ENCODE measurements around the gene RGPD3.
"Not testable (repeated sequence)": the region's sequence is repeated elsewhere in the genome, so short reads cannot be mapped to it uniquely, and the experiment has no call there.

The RGPD3 gene

DNA sequence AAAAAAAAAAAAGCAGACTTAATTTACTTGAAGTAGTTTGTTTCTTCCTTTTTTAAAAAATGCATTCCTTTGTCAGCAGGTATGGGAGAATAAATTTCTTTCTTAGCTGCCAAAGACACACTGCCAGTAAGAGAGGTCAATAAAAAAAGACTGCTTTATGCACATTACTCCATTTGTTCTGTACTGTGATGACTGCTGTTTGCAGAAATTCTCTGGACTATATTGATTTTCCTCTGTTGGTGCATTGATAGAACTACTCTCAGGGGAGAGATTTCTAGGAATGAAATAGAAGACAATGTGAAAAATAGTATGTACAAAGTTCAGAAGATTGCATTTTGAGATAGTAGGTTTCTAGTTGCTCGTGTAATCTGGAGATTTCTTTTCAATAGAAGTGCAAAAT is 11.3 kb upstream of the RGPD3 start:
- DNase-seq = not testable (repeated sequence)

DNA sequence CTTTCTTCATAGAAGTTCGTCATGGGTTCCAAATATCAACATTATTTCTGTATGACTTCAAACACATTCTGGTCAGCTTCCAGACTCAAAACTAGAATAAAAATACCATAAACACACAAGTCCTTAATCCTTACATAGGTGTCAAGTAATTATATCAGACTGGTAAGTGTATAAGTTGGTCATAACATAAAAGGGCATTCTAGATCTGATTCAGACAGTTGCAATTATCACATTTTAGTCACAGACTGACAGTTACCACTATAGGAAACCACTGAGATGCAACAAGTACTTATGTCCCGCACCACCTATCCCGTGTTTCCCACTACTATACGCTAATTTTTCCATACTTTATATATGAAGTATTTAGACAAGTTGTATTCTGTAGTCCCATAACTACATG is 9.4 kb upstream of the RGPD3 start:
- not testable (repeated sequence) for DNase-seq

DNA sequence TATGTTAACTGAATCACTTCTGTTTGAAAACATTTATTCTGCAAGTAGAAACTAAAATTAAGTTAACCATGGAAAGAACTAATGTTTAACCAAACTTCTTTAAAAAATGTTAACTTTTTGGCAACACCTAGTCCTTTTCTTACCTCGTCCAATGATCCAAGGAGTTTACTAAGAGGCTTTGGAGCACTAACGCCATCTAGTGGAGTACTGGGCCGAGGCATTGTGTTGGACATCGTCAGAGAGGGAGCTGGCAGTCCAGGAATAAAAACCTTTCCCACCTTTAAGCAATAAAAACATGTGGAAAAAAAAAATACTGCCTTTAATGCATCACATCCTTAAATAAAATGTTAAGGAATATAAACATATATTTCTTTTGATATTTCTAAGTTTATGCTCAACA is 2.4 kb upstream of the RGPD3 start:
- DNase-seq = not testable (repeated sequence)

DNA sequence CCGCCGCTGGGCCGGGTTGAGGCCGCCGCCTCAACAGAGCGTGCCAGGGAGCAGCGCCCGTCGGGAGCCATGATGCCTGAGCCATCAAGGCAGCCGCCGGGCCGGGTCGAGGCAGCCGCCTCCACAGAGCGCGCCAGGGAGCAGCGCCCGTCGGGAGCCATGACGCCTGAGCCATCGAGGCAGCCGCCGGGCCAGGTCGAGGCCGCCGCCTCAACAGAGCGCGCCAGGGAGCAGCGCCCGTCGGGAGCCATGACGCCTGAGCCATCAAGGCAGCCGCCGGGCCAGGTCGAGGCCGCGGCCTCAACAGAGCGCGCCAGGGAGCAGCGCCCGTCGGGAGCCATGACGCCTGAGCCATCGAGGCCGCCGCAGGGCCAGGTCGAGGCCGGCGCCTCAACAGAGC is 697 bp downstream of the RGPD3 start:
- not testable (repeated sequence) for DNase-seq

DNA sequence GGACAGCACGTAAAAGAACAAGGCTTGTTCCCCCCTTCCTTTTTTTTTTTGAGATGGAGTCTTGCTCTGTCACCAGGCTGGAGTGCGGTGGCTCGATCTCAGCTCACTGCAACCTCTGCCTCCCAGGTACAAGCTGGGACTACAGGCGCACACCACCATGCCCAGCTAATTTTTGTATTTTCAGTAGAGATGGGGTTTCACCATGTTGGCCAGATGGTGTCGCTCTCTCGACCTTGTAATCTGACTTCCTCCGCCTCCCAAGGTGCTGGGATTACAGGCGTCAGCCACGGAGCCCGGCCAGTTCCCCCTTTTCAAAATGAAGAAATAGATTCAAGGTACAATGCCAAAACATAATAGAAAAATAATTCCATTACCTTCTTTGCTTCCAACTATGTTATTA is 6.3 kb downstream of the RGPD3 start:
- not testable (repeated sequence) for DNase-seq

DNA sequence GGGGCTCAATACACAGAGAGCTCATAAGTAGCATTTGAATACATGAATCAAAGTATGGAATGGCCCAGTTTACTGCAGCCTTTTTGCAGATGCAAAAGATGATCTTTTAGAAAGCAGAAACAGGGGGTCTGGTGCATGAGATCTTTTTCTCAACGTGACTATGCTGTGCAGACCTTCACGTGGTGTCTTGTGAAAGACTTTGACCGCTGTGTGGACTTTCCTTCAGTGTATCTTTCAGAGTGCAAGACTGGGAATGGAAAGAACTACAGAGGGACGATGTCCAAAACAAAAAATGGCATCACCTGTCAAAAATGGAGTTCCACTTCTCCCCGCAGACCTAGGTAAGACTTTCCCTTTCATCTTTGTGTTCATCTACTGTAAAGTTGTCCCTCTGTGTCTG is 77.5 kb downstream of the RGPD3 start:
- DNase-seq = not testable (repeated sequence)

DNA sequence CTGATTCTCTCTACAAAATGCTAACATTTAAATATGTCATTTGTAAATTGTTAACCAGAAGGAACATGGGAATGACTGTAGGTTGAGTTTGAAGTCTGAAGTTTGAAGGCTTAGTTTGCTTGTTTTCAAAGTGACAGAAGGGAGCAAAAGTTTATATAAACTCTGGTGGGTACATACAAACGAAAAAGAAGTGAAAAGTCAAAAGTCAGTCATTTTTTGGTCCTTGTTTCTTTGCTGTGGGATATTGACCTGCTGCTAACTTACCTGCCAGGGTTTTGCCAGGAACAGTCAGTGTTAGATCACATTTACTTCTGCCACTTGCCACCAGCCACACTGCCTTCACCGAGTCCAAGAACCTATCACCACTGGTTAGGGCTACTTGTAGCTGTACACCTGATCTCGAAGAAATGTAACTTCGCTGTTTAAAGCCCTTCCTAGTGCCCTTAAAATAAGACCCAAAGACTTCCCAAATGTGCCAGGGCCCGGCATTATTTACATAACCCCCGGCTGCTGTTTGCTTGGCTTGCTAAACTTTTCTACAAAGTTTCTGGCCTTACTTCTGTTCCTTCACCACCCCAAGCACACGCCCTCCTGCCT is 79.3 kb downstream of the RGPD3 start:
- not testable (repeated sequence) for DNase-seq

DNA sequence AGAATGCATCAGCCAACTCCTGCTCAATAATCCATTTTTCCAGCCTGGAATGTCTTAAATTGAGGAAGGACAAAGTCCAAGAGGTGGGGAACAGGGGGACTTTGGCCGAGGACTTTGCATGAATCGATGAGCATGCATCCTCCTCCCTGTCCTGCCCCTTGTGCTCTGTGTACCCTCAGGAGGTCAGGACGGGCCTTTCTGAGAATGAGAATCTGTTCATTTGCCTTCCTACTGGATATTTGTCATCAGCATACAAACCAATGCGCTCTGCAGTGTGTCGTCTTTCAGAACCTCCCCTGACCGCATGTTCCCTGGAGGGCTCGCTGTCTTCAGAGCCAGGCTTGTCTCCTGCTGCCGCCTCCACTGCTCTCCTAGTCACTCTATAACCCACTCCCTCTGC is 83.7 kb downstream of the RGPD3 start:
- not testable (repeated sequence) for DNase-seq

DNA sequence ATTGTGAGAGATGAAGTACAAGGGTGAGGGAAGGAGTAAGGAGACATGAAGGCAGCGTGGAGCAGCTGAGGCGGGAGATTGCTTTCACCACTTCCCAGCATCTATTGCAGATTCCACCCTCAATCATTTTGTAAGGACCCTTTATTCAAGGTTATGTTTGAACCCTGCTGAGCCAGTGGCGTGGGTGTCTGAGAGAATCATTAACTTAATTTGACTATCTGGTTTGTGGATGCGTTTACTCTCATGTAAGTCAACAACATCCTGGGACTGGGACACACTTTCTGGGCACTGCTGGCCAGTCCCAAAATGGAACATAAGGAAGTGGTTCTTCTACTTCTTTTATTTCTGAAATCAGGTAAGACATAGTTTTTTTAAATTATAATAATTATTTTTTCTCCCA is 86.3 kb downstream of the RGPD3 start:
- not testable (repeated sequence) for DNase-seq

DNA sequence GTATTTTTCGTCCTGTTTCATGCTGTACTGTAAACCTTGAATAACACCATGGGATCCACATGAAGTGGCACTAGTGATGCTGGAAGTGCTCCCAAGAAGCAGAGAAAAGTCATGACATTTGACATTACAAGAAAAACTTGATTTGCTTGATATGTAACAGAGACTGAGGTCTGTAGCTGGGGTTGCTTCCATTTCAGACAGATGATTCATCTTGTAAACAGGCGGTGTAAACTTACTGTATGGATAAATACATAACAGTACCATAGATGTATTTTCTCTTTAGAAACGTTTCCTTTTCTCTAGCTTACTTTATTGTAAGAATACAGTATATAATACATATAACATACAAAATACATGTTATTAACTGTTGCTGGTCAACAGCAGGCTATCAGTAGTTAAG is 88.6 kb downstream of the RGPD3 start:
- not testable (repeated sequence) for DNase-seq

DNA sequence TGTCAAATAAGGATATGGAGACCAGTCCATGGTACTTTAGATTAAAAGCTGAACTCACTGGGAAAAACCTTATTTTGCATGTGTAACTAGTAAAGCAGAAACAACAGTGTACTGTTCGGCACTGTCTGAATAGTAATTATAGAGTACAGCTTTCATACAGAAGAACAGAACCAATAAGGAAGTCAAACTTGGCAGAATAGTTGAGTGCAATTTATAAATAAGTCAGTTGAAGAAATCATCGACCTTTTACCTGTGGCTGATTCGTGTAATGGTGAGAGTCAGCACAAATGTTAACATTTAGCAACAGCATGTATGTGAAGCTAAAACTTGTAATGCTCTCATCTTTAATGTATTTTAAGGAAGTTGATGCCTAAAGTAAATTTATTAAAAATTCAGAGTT is 99.0 kb downstream of the RGPD3 start:
- not testable (repeated sequence) for DNase-seq

DNA sequence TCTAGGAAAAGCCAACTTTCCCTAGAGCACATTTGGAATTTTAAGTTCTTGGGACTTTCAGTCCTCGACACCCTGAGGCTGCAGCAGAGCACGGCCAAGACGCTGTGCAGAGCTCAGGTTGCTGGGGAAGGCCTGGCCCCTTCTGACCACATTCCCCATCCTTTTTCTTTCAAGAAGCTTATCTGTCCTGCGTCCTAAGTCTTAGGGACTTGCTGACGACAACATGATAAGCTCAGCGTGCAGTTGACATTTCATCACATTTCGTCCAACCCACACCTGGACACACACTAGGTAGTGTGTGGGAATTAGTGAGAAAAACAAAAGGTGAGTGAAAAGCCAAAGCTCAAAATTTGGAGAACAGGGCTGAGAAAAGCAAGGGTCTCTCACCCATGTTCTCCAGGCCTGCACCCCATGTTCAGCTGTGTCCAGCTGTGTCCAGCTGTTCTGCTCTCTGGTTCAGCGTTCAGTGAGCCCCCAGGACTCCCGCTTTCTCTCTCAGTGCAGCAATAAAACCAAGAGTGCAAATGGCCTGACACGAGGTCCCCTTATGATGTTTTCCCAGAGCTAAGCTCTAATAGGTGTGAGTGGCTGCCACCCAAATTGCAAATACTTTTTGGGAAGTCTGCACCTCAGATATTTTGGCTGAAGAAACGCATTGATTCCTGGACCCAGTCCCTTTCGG is 101.9 kb downstream of the RGPD3 start:
- no peak for DNase-seq

DNA sequence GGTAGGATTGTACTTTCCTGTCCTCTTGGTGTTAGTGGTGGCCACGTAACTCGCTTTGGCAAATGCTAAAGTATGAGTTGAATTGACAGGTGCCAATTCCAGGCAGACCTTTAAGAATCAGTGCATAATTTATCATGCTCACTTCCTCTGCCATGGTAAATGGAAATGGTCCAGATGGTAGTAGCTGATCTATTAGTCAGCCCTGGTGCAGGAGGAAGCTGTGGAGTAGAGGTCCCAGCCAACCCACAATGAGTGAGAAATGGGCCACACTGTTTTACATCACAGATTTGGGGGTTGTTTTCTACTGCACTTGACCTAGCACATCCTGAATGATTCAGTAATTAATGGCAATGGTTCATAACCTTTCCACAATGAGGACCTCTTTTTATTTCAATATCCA is 104.4 kb downstream of the RGPD3 start:
- no peak for DNase-seq

DNA sequence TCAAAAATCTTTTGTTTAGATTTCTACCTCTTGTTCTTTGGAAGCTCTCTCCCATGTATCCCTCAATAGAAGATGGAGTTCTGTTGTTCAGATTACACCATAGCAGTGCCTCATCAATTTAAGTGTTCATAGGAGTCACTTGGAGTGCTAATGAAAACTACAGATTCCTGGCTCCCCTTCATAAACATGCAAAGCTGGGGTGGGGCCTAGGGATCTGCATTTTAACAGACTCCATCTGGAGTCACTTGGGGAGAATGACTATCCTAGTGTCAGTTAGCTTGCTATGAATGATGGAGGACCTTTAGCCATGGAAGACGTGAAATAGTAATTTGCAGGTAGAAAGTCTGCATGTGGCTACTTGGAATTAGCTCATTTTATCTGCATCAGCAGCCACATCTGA is 105.4 kb downstream of the RGPD3 start:
- no peak for DNase-seq

DNA sequence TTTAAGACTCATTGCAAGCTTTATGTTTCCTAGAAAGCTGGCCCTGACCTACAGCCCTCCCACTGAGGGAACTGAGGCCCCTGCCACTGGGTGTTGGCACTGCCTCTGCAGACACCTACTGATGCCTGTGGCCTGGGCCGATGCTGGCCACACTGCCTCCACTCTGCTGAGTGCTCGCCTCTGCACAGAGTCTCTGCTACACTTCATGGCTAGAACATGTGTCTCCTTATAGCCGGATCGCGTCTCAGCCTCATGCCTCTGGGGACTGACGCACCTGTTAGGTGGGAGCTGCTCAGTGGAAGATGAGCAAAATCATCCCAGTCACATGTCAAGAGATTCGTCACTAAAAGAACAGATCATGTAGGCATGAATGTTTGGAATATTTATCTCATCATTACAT is 108.7 kb downstream of the RGPD3 start:
- peak; percentile 14 for DNase-seq

DNA sequence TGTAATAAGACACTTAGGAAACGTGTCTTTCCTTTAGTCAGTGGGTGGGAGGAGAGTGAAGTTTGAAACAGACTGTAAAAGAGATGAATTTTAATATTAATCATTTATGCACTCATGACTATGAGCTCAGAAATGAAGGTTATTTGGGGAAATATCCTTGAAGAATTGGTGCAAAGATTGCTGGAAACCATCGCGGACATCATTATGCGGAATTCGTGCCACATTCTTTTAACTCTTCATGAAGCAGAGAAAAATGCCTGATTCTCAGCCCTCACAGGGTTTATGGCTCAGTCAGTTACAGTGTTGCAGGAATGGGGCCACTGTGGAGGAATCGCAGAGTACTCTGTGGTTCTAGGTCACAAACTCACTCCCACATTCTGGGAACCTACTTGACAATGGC is 109.7 kb downstream of the RGPD3 start:
- no peak for DNase-seq

DNA sequence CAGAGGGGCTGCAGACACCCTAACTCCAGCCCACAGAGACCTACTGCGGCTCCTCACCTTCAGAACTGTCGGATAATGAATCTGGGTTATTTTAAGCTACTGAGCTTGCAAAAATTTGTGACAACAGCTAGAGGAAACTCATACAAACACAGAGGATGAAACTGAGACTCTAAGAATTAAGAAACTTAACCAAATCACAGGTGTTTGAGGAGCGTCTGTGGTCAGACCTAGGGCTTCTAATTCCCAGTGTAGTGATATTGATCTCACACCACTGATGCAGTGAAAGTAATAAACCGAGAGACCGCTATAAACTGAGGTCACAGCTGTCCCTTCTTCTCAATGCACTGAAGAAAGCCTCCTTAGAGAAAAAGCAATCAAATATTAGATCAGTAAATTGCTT is 110.1 kb downstream of the RGPD3 start:
- no peak for DNase-seq

DNA sequence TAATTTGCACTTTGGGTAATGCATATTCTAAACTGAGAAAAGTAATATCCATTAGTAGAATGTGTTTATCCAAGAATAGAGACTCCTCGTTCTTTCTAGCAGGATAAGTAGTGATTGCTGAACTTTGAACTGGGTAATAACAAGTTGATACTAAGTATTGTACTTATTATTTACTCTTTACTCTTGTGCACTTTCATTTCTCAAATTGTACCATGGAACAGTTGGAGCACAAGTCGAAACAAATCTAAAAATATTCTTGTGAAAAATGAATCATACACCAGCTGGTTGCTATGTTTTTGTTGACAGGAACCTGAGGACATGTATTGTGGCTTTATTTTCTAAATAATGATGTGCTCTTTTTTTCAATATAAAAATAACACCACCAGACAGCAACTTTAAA is 111.9 kb downstream of the RGPD3 start:
- no peak for DNase-seq

DNA sequence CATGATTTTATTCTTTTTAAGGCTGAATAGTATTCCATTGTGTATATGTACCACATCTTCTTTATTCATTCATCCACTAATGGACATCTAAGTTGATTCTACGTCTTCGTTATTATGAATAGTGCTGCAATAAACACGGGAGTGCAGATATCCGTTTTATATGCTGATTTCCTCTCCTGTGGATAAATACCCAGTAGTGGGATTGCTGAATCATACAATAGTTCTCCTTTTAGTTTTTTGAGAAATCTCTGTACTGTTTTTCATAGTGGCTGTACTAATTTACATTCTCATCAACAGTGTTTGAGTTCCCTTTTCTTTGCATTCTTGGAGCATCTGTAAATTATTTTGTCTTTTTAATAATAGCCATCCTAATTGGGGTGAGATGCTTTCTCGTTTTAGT is 114.5 kb downstream of the RGPD3 start:
- DNase-seq = no peak

DNA sequence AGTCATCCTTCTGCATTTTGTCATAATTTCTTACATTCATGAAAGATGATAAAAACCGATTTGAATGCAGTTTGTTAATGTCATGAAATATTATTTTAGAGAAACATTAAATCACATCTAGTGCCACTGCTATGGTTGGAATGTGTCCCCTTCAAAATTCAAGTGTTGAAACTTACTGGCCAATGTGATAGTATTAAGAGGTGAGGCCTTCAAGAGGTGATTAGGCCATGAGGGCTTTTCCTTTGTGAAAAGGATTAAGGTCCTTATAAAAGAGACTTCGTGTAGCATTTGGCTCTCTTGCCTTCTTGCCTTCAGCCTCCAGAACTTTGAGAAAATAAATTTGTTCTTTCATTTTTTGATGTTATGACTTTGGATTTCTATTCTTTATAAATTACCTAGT is 117.2 kb downstream of the RGPD3 start:
- no peak for DNase-seq

DNA sequence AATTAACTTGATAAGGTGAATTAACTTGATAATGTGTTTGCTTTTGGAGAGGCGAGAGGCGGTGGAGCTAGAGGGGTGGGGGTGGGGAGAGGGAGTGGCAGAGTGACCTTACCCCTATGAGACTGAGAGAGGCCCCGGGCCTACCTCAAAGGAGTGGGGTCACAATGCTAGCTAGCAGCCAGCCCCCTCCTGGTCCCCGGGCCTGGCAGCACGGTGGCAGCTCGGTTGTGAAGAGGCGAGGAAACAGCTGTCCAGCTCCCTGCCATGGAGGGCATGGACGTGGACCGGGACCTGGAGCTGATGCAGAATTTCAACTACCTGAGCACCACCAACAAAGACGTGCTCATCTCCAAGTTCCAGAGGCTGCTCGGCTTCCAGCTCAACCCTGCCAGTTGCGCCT is 123.9 kb downstream of the RGPD3 start:
- DNase-seq = no peak

DNA sequence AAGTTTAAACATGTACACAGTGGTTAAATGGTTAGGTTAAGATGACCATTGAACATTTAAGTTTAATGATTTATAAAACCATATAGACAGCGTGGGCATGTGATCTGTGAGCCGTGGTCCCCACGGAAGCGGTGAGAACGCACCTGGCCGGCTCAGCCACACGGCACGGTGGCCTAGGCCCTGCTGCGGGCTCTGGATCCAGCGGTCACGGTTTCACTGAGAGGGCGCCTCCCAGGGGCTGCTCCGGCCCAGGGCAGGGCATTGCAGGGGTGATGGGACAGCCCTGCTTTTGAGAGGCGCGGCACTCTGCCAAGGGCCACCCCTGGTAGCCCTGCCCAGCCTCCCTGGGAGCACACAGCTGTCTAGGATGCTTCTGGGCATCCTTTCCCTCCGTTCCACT is 124.9 kb downstream of the RGPD3 start:
- no peak for DNase-seq

DNA sequence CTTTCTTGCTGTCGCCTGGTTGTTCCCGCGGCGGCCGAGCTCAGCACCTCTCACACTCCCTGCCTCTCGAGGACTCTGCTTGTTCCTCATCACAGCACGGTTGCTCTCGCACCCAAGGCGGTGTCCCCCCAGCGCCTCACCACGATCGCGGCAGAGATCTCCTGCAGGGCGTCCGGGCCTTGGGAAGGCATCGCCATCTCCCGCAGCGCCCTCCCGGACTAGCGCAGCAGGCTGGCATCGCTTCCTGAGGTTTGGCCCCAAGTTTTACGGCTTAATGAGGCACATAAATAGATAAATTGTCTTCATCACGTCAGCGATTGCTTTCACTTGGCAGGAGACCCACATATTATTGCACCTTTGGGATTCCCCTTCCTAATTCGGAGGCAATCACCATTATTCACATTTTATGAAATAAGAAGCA is 125.4 kb downstream of the RGPD3 start:
- DNase-seq = no peak

DNA sequence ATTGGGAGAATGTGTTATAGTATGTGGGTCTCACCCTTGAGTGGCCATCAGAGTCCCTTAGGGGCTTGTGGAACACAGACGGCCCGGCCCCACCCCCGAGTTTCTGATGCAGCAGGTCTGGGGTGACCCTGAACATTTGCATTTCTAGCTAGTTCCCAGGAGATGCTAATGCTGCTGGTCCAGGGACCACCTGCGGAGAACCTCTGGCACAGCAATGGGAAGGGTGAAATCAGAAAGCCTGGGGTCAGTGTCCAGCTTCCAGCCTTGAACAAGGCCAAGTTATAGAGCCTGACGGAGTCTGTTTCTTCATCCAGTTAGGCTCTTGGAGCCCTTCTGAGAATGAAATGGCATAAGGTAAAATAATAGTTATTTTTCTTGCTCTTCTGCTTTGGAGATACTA is 126.5 kb downstream of the RGPD3 start:
- DNase-seq = no peak

Measured in NCI-H2171 (cell line).